IMR-90 (cell line): ENCODE measurements around the gene RABEP2. TPM values are rescaled to one million over a fixed set of nuclear protein-coding genes. Genes with fewer than 3 reads are reported as not detected.

Experiments
- ATAC-seq: fragments of 200-7000 bp; cut with Tn5 transposase; 2 replicates; pipeline ENCODE4 v1.9.1; 2020; ENCODE audit warnings: low read depth, mild to moderate bottlenecking, moderate library complexity
- BruUV-seq: library from RNA; stranded (reverse); fragments of 400-500 nt; replicated peaks from 2 replicates; lab custom pipeline; 2021; lab: Mats Ljungman, UMichigan
- CTCF ChIA-PET: fragments of 300-600 bp; formaldehyde crosslinking; extraction: SDS; loops from one replicate; lab custom pipeline; 2021; ENCODE audit warnings: antibody characterized with exemption; lab: Yijun Ruan, JAX
- POLR2A ChIA-PET: fragments of 300-600 bp; sonication (Branson Sonifier 250); formaldehyde crosslinking; loops from one replicate; lab custom pipeline; 2022; ENCODE audit warnings: antibody characterized with exemption; ENCODE audit not compliant: unreplicated experiment; lab: Charles Lee
- DNase-seq: peaks from one replicate; pipeline ENCODE4 v3.0.0; 2013
- H2AFZ ChIP-seq: replicated peaks from 2 replicates; pipeline ENCODE3; 2013; ENCODE audit warnings: low read length, mild to moderate bottlenecking; ENCODE audit not compliant: poor library complexity
- H2AK5ac ChIP-seq: 2 replicates; pipeline ENCODE4 v1.6.1; 2013; ENCODE audit warnings: low read depth, low read length, inconsistent platforms
- H2AK9ac ChIP-seq: replicated peaks from 2 replicates; pipeline ENCODE3; 2013; ENCODE audit warnings: mild to moderate bottlenecking, low read depth, low read length, moderate library complexity; ENCODE audit not compliant: poor library complexity
- H2BK120ac ChIP-seq: 2 replicates; pipeline ENCODE4 v1.6.1; 2013; ENCODE audit warnings: low read depth, low read length, inconsistent platforms
- H2BK15ac ChIP-seq: 3 replicates; pipeline ENCODE4 v1.6.1; 2013; ENCODE audit warnings: low read depth, low read length, inconsistent platforms
- H2BK20ac ChIP-seq: 2 replicates; pipeline ENCODE4 v1.6.1; 2013; ENCODE audit warnings: low read depth, mild to moderate bottlenecking, inconsistent platforms, low read length, moderate library complexity
- H2BK5ac ChIP-seq: 2 replicates; pipeline ENCODE4 v1.6.1; 2013; ENCODE audit warnings: mild to moderate bottlenecking, low read depth, low read length, inconsistent platforms; ENCODE audit not compliant: poor library complexity, severe bottlenecking
- H3K14ac ChIP-seq: replicated peaks from 2 replicates; pipeline ENCODE4 v1.6.1; 2013; ENCODE audit warnings: low read depth, low read length, inconsistent platforms
- H3K18ac ChIP-seq: 2 replicates; pipeline ENCODE4 v1.6.1; 2013; ENCODE audit warnings: low read depth, low read length, control low read depth
- H3K23ac ChIP-seq: 2 replicates; pipeline ENCODE4 v1.6.1; 2013; ENCODE audit warnings: low read depth, low read length, inconsistent platforms
- H3K27ac ChIP-seq: 2 replicates; pipeline ENCODE4 v1.5.1; 2013; ENCODE audit warnings: mild to moderate bottlenecking, control low read depth, low read length; ENCODE audit not compliant: insufficient read depth
- H3K27me3 ChIP-seq: 2 replicates; pipeline ENCODE4 v1.6.1; 2013; ENCODE audit warnings: low read length; ENCODE audit not compliant: control insufficient read depth, insufficient read depth
- H3K36me3 ChIP-seq: 2 replicates; pipeline ENCODE4 v1.6.1; 2013; ENCODE audit warnings: low read length, mixed read lengths; ENCODE audit not compliant: control insufficient read depth, insufficient read depth
- H3K4ac ChIP-seq: 2 replicates; pipeline ENCODE4 v1.6.1; 2013; ENCODE audit warnings: low read depth, low read length, inconsistent platforms
- H3K4me1 ChIP-seq: 2 replicates; pipeline ENCODE4 v1.6.1; 2013; ENCODE audit warnings: low read length, mixed read lengths; ENCODE audit not compliant: control insufficient read depth, insufficient read depth
- H3K4me2 ChIP-seq: 2 replicates; pipeline ENCODE4 v1.6.1; 2013; ENCODE audit warnings: low read depth, mild to moderate bottlenecking, control low read depth, low read length, moderate library complexity
- H3K4me3 ChIP-seq: 2 replicates; pipeline ENCODE4 v1.5.1; 2013; ENCODE audit warnings: low read depth, mild to moderate bottlenecking, control low read depth, low read length, moderate library complexity; ENCODE audit not compliant: insufficient read depth
- H3K56ac ChIP-seq: 2 replicates; pipeline ENCODE4 v1.6.1; 2013; ENCODE audit warnings: low read length, inconsistent platforms; ENCODE audit not compliant: insufficient read depth; ENCODE audit errors: extremely low read depth
- H3K79me1 ChIP-seq, 2 experiments: 2 replicates each; pipeline ENCODE4 v1.6.1; 2013; ENCODE audit warnings: low read length in 2 of 2, inconsistent platforms in 1 of 2, low read depth in 1 of 2
- H3K9ac ChIP-seq: 2 replicates; pipeline ENCODE4 v1.6.1; 2013; ENCODE audit warnings: low read depth, low read length, control low read depth
- H3K9me1 ChIP-seq: 2 replicates; pipeline ENCODE4 v1.6.1; 2013; ENCODE audit warnings: low read length, inconsistent platforms; ENCODE audit not compliant: insufficient read depth
- H3K9me3 ChIP-seq: 2 replicates; pipeline ENCODE4 v1.6.1; 2013; ENCODE audit warnings: low read length; ENCODE audit not compliant: control insufficient read depth, insufficient read depth
- H4K20me1 ChIP-seq: 2 replicates; pipeline ENCODE4 v1.6.1; 2013; ENCODE audit warnings: low read length, inconsistent platforms; ENCODE audit not compliant: insufficient read depth
- H4K5ac ChIP-seq: 2 replicates; pipeline ENCODE4 v1.6.1; 2013; ENCODE audit warnings: mild to moderate bottlenecking, low read depth, low read length, control low read depth
- H4K8ac ChIP-seq, 2 experiments: 2 replicates each; pipeline ENCODE4 v1.6.1; 2013; ENCODE audit warnings: low read depth in 2 of 2, low read length in 2 of 2, control low read depth in 1 of 2, inconsistent platforms in 1 of 2
- H4K91ac ChIP-seq: 2 replicates; pipeline ENCODE4 v1.6.1; 2013; ENCODE audit warnings: low read depth, low read length, inconsistent platforms; ENCODE audit not compliant: insufficient read depth
- BHLHE40 ChIP-seq: fragments of 150-350 bp; IDR thresholded peaks from 2 replicates; pipeline ENCODE4 v1.6.1; 2016; ENCODE audit warnings: mild to moderate bottlenecking, low read depth, low read length
- FOS ChIP-seq: fragments of 150-350 bp; IDR thresholded peaks from 2 replicates; pipeline ENCODE4 v1.6.1; 2016; ENCODE audit warnings: low read depth, low read length
- MAFK ChIP-seq: IDR thresholded peaks from 2 replicates; pipeline ENCODE4 v1.6.1; 2012; ENCODE audit warnings: low read depth, low read length, improper control_type of control experiment
- RAD21 ChIP-seq: IDR thresholded peaks from 2 replicates; pipeline ENCODE4 v1.6.1; 2012; ENCODE audit warnings: low read length, improper control_type of control experiment
- WGBS, 2 experiments: methylation state at CpG; one replicate each; pipeline versions ENCODE4 v1.1.5 to v1.1.7; 2013; ENCODE audit warnings: missing lambda C conversion rate in 2 of 2; ENCODE audit not compliant: insufficient read length in 1 of 2; ENCODE audit errors: extremely low coverage in 2 of 2; 5-methylcytosine and 5-hydroxymethylcytosine counted together
- dilution Hi-C: fragments of 300-500 bp; cut with HindIII; formaldehyde crosslinking; loops from one replicate; pipeline ENCODE4 v1.14.3; 2018; ENCODE audit warnings: low sequenced_read_pairs; ENCODE audit not compliant: unreplicated experiment
- in situ Hi-C: fragments of 300-500 bp; cut with MboI; formaldehyde crosslinking; loops from 3 replicates; pipeline ENCODE4 v1.14.3; 2019; ENCODE audit warnings: low sequenced_read_pairs, inconsistent platforms, mixed read lengths
- intact Hi-C: fragments of 100-400 bp; cut with micrococcal nuclease; formaldehyde crosslinking; loops from 2 replicates; pipeline ENCODE4 v1.10.0; 2022
- polyA plus RNA-seq, 3 experiments: library from polyadenylated mRNA; depleted of rRNA; stranded (reverse); fragments of >200 nt; gene quantifications; 2 replicates each; pipeline ENCODE4 v1.2.3, GENCODE V29; 2012; ENCODE audit warnings: low replicate concordance in 1 of 3
- total RNA-seq: library from RNA; depleted of rRNA; stranded (reverse); fragments of >200 nt; gene quantifications from 2 replicates; pipeline ENCODE4 v1.2.3, GENCODE V29; 2012
- TF ChIP-seq, protein P1 (sequence below): fragments of 150-350 bp; IDR thresholded peaks from 2 replicates; pipeline ENCODE4 v1.6.1; 2017; ENCODE audit warnings: mild to moderate bottlenecking, antibody characterized with exemption, low read length, low read depth

RABEP2 gene
- total and polyA plus RNA-seq, 2 of the 4 experiments (the other 2 are of a cell fraction): 12.2 to 20.0 TPM

DNA sequence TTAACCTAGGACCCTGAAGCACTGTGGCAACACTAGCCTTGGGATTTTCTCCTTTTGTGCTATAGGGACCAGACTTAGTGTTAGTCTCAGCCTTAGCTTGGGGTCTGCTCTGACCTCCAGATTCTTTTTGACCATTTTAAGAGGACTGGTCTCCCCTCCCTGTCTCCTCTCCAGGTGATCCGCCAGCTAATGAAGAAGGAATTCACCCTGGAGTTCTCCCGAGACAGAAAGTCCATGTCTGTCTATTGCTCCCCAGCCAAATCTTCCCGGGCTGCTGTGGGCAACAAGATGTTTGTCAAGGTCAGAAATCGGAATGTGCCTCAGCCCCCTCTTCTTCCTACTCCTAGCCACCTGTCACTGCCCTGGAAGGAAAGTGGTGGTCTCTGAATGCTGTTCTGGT is 27.2 kb downstream of the RABEP2 start:
- WGBS, 2 experiments: 90% methylated on average over 2 of the region's 4 CpGs; no CpG with 5 or more reads in 1 of the 2 experiments
- CTCF ChIA-PET: no interaction called here
- intact Hi-C loops: no loop called here

More for the DNA sequence above, 27.2 kb downstream of the RABEP2 start:
- no peak overlapping the region for H3K4ac ChIP-seq
- H3K4me2 ChIP-seq: no peak overlapping the region
- TF ChIP-seq, protein P1, sequence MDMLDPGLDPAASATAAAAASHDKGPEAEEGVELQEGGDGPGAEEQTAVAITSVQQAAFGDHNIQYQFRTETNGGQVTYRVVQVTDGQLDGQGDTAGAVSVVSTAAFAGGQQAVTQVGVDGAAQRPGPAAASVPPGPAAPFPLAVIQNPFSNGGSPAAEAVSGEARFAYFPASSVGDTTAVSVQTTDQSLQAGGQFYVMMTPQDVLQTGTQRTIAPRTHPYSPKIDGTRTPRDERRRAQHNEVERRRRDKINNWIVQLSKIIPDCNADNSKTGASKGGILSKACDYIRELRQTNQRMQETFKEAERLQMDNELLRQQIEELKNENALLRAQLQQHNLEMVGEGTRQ: no peak
- TF ChIP-seq RAD21 (no peak), FOS (no peak), BHLHE40 (no peak), MAFK (no peak)
- H3K23ac ChIP-seq: no peak overlapping the region
- H2BK15ac ChIP-seq: no peak overlapping the region
- in situ Hi-C loops (no loop called here), dilution Hi-C loops (no loop called here)
- H2AK9ac ChIP-seq: no peak overlapping the region
- H3K4me3 ChIP-seq: no peak overlapping the region
- no peak overlapping the region for H3K14ac ChIP-seq
- no peaks in the 10 kb centered on the region for H3K27me3 ChIP-seq
- H3K4me1 ChIP-seq: no peaks in the 10 kb centered on the region
- no peaks in the 10 kb centered on the region for H3K79me1 ChIP-seq
- no peak overlapping the region for H2AFZ ChIP-seq
- H2BK5ac ChIP-seq: no peak overlapping the region
- no peak for DNase-seq
- POLR2A ChIA-PET: no interaction called here
- ATAC-seq: no peak
- no peak overlapping the region for H3K18ac ChIP-seq
- H3K36me3 ChIP-seq: no peaks in the 10 kb centered on the region
- H2AK5ac ChIP-seq: no peak overlapping the region
- H2BK20ac ChIP-seq: no peak overlapping the region
- H2BK120ac ChIP-seq: no peak overlapping the region
- no peak overlapping the region for H4K5ac ChIP-seq
- no peak overlapping the region for H3K56ac ChIP-seq
- H4K20me1 ChIP-seq: no peaks in the 10 kb centered on the region
- H3K9me1 ChIP-seq: no peaks in the 10 kb centered on the region
- H3K9ac ChIP-seq: no peak overlapping the region
- H3K9me3 ChIP-seq: no peaks in the 10 kb centered on the region
- H4K91ac ChIP-seq: no peak overlapping the region
- no TSS peak for BruUV-seq
- no peak overlapping the region for H3K27ac ChIP-seq
- no peak overlapping the region for H4K8ac ChIP-seq
